ENCODE measurements around the gene COBL.
A peak's percentile ranks its signal among the peaks of the same experiment; 100 is the strongest.

COBL gene

DNA sequence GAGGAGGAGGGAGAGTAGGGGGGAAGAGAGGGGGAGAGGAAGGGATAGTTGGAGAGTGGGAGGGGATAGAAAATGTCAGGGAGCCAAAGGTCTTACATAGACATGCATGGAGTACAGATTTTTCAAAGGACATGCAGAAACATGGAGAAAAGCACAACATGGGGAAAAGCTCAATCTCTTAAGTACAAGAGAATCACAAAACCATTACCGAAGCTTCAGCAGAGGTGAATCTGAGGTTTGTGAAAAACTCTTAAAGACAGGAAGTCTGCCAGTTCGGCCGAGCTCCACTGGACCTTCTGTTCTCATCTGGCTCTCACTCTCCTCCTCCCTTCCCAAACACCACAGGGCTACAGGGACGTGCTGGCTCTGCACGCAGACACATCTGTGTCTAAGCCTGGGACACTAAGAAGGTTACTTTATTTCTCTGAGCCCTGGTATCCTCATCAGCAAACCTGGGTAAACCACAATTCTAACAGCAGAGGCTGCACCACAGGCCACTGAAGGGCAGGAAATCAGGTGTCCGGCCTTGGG, 133.9 kb downstream of the COBL start:
- no peak for DNase-seq

GRCh38 chr7:51180092-51180491, 136.5 kb downstream of the COBL start:
- DNase-seq = no peak

- no peak for DNase-seq
These were observed 140.6 kb downstream of the COBL start for GRCh38 chr7:51175992-51176388.

DNA sequence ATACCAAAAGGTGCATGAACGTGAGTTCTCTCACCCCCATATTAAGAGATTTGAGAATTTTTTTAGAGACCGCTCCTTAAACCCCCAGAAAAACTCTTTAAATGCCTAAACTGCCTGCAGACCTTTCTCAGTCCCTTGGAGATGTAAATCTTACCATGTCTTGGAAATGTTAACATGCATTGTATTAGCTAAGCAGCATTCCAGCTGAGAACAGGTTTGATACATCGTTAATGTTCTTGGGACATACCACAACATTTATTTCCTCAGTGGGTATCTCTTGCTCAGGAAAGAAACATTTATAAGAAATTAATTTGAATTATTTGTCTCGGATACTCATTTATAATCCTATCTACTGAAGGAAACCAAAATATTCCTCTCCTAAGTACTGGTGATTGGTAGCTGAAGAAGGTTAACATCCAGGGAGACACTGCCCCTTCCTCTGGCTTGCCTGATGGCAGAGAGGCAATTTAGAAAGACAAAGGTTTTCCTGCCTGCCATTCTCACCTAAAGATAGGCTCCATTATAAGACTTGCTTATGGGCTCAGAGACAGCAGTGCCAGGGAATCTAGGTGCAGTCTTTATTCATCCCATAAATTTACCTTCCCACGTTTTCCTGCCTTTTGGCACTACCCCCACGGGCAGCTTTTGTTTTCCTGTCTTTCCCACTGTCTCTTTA, 141.2 kb downstream of the COBL start:
- no peak for DNase-seq

DNA sequence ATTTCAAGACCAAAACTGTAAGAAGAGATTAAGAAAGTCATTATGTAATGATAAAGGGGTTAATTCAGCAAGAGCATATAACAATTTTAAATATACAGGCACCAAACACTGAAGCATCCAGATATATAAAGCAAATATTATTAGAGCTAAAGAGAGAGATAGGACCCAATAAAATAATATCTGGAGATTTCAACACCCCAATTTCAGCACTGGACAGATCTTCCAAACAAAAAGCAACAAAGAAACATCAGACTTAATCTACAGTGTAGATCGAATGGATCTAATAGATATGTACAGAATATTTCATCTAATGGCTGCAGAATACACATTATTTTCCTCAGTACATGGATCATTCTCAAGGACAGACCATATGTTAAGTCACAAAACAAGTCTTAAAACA, 151.3 kb downstream of the COBL start:
- DNase-seq = no peak

- peak; percentile 40 to 66 for DNase-seq
These were observed 153.8 kb downstream of the COBL start for GRCh38 chr7:51162724-51163329.

DNA sequence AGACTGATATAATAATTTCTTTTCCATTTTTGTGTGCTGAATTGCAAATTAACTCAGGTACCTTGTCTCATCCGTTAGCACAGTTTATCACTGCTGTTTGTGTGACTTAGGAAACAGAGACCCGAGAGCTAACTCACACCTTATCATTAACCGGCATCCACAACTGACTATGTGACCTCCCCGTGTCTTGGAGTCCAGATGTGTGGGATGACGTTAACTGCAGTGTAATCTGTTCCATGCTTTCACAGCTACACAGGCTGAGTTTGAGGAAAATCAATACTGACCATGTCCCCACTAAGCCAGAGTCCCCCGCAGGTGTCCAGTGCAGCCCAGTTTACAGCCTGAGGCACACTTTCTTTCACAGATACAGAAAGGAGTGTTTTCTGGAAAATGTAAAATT, 154.7 kb downstream of the COBL start:
- no peak for DNase-seq

GRCh38 chr7:51160990-51161615, 155.5 kb downstream of the COBL start:
- DNase-seq = peak; percentile 47 to 52

DNA sequence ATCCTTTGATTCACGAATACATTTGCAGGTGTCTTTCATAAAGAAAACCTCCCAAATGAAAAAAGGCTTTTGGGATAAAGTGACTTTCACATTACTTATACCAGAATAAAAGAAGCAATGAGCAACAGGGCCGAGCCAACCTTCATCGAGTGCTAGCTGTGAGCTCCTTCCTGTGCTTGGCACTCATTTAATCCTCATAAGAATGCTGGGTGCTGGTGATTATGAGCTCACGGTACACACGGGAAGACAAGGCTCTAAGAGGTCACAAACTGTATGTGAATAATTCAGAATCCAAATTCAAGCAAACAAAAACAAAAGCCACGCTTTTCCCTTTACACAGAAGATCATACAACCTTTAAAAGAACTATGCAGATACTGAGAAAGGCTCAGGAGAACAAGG, 156.2 kb downstream of the COBL start:
- DNase-seq = no peak

GRCh38 chr7:51158742-51159445, 157.7 kb downstream of the COBL start:
- no peak for DNase-seq

DNA sequence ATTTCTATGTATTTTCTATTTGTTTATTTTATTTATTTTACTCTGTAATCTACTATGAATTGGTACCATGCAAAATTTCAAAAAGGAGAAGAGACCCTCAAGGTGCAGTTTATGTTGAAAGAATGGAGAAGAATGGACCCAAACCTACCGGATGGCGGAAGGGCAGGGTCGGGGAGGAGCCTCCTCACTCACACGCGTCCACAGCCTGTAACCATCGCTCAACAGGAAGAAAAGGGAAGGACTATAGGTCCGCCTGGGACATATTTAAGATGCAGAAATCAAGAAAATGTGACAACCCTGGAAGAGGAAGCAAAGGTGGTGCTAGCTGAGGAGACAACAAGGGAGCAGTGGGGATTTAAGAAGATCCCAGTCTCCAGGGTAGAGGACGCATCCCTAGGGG, 158.4 kb downstream of the COBL start:
- no peak for DNase-seq

- DNase-seq = no peak
These were observed 162.4 kb downstream of the COBL start for GRCh38 chr7:51154201-51154600.

DNA sequence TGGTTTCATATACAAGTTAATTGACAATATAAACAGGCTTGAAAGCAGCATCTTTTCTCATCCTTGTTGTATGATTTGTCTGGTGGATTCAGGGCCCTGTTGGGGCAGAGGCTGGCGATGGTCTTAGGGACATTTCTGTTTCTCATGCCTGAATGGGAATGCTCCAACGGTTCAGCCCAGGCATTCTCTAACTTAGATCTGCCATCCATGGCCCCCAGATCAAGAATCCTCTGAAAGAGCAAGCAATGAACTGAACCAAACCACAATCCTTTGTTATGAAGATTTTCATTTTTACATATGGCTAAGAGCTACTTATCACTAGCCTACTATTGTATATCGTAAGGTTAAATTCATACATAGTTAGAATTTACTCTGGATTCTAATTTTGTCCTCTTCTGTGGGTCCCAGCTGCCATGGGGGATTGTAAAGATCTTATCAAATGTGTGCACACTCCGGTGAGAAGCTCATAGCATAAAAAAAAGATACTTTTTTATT, 163.9 kb downstream of the COBL start:
- DNase-seq = no peak

GRCh38 chr7:51151455-51151854, 165.2 kb downstream of the COBL start:
- no peak for DNase-seq

GRCh38 chr7:51150193-51150592, 166.4 kb downstream of the COBL start:
- DNase-seq = no peak

DNA sequence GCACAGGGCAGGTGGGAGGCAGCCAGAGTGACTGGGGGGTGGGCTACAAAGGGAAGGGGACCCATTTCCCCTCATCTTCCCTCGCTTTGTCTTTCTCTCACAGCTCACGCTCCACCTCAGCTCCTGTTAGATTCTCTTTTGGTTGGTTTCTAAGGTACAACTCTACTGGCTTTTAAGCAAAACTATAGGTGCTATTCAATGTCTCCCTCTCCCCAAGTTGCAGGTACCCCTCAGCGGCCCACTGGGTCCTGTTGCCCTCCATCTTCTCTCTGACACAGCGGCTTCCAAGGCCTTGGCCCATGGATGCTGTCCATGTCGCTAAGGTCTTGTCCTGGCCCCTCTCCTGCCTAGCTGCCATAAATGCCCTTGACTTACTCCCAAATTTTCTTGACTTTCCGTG, 168.4 kb downstream of the COBL start:
- DNase-seq = no peak

GRCh38 chr7:51146816-51147586, 169.6 kb downstream of the COBL start:
- no peak for DNase-seq

GRCh38 chr7:51144178-51144577, 172.4 kb downstream of the COBL start:
- DNase-seq = no peak

DNA sequence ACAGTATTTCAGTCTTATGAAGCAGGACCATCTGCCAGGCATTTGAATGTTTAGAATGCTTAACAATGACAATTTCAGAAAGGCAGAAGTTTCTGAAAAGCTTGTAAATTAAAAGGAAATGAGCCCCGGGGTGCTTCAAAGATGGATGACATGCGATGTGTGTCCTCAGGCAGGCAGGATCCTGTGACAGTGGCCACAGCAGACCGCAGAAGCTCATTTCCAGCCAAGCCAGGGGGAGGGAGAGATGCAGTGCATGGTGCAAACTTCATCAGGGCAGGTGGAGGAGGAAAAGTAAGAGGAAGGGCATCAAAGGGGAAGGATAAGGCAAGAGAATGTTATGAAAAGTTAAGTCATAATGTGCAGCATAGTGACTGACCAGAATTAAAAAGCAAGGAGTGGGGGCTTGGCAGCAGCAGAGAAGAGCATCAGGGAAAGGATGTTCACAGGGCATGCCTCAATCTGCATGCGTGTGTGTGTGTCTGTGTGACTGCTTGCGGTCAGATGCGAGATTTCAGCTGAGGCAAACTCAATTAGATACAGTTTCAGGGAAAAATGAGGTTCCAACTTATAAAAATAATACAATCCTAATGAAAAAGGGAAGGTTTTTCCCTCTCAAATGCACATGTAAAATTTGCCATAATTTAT, 173.7 kb downstream of the COBL start:
- no peak for DNase-seq

DNA sequence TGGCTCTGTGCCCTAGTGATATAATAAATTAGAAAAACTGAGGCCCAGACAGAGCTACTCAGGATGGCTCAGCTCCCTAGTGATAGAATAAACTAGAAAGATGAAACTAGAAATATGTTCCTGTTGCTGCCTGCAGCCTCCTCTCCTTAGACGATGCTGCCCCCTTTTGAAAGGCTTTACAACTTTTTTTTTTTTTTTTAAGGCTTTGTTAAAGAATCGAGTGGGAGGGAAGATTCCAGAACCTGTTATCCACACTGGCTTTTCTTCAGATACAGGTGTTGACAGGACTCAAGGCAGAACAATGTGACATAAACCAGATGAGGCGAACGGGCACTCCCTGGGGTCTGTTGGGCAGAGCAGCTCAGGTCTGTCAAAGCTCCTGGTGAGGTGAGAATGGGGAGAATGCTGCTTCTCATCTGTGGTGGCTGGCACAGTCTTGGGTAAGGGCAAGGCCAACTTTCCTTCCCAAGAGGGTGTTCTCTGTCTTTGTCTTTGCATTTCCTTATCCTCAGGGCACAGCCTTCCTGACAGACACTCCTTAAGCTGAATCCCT, 175.1 kb downstream of the COBL start:
- DNase-seq = peak in 1 of 2 donors; percentile 16
